Measurements from ENCODE around the gene ESYT1.

Gene ESYT1

DNA sequence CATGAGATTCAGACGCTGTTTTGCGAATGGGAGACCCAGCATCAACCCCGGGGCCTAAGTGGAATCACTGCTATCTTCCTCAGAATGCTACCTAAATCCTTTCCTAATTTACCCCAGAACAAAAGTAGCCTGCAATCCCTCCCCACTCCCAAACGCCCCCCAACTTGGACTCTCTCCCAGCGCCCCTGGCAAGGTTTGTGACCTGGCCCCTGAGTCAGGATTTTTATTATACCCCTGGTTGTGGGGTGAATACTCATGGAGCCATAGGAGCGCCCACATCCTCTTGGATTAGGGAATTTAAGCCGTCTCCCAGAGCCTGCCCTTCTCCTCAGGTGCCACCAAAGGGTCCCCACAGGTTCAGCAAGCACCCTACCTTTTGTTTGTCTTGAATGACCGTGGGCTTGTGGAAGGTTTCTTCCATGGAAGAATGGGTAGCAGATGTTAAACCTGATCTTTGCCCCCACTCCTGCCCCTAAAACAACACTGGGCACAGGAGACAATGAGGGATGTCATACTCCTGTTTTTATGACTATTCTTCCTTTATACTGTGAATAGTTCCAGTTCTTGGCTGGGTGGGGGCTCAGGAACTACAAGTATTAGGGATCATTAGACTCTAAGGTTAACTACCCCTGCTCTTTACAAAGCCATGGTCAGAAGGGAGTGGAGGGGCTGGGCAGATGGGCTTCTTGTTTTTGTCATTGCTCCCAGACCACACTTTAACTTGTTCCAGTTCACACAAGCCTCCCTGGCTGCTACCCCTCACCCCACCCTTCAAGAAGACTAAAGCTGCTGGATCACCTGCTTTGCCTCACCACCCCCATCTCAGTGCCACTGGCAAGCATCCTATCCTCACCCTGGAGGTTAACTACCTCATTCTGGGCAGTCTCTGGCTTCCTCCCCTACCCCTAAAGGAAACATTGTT is 24.9 kb downstream of the ESYT1 start:
- Histone ChIP-seq H3K9me3 (ENCODE audit: severe bottlenecking) (no peaks in the 10 kb centered on the region), H3K27ac (ENCODE audit: poor library complexity, severe bottlenecking) (peak overlapping the region; percentile 84), H3K4me1 (ENCODE audit: insufficient read depth, poor library complexity, severe bottlenecking) (no peaks in the 10 kb centered on the region), H3K4me3 (ENCODE audit: severe bottlenecking) (peak overlapping the region; percentile 46), H3K36me3 (ENCODE audit: low read depth) (no peaks in the 10 kb centered on the region), H3K27me3 (ENCODE audit: insufficient read depth, poor library complexity, severe bottlenecking) (no peaks in the 10 kb centered on the region)
- ATAC-seq (ENCODE audit: low read depth) (no peak; the same call in 2 of the 3 replicates), DNase-seq (ENCODE audit: low spot score) (no peak)
- TF ChIP-seq, protein P1, sequence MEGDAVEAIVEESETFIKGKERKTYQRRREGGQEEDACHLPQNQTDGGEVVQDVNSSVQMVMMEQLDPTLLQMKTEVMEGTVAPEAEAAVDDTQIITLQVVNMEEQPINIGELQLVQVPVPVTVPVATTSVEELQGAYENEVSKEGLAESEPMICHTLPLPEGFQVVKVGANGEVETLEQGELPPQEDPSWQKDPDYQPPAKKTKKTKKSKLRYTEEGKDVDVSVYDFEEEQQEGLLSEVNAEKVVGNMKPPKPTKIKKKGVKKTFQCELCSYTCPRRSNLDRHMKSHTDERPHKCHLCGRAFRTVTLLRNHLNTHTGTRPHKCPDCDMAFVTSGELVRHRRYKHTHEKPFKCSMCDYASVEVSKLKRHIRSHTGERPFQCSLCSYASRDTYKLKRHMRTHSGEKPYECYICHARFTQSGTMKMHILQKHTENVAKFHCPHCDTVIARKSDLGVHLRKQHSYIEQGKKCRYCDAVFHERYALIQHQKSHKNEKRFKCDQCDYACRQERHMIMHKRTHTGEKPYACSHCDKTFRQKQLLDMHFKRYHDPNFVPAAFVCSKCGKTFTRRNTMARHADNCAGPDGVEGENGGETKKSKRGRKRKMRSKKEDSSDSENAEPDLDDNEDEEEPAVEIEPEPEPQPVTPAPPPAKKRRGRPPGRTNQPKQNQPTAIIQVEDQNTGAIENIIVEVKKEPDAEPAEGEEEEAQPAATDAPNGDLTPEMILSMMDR (IDR thresholded peaks at IDR 0.05; ENCODE audit: poor library complexity, severe bottlenecking) = no peak

DNA sequence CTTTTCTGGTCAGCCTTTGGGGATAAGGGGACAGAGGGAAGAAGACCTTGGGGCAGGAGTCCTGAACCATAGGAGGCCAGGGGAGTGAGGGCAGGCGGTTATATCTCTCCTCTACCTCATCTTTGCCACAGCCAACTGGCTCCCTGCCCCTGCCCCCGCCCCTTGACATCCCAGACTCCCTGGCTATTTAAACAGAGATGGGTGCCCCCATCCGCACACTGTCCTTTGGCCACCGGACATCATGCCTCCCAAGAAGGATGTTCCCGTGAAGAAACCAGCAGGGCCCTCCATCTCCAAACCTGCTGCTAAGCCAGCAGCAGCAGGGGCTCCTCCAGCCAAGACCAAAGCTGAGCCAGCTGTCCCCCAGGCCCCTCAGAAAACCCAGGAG is 25.6 kb downstream of the ESYT1 start:
- H3K36me3 ChIP-seq (ENCODE audit: low read depth) = peaks cover 2% of the 10 kb centered on the region; the same call in 1 of the 2 replicates
- no peak for ATAC-seq (ENCODE audit: low read depth)
- H3K4me1 ChIP-seq (ENCODE audit: insufficient read depth, poor library complexity, severe bottlenecking) = no peaks in the 10 kb centered on the region
- DNase-seq (ENCODE audit: low spot score) = no peak
- no peak overlapping the region for H3K4me3 ChIP-seq (ENCODE audit: severe bottlenecking)
- H3K27ac ChIP-seq (ENCODE audit: poor library complexity, severe bottlenecking) = no peak overlapping the region
- TF ChIP-seq, protein P1 (IDR thresholded peaks at IDR 0.05; ENCODE audit: poor library complexity, severe bottlenecking) = no peak
- no peaks in the 10 kb centered on the region for H3K9me3 ChIP-seq (ENCODE audit: severe bottlenecking)
- H3K27me3 ChIP-seq (ENCODE audit: insufficient read depth, poor library complexity, severe bottlenecking) = no peaks in the 10 kb centered on the region

DNA sequence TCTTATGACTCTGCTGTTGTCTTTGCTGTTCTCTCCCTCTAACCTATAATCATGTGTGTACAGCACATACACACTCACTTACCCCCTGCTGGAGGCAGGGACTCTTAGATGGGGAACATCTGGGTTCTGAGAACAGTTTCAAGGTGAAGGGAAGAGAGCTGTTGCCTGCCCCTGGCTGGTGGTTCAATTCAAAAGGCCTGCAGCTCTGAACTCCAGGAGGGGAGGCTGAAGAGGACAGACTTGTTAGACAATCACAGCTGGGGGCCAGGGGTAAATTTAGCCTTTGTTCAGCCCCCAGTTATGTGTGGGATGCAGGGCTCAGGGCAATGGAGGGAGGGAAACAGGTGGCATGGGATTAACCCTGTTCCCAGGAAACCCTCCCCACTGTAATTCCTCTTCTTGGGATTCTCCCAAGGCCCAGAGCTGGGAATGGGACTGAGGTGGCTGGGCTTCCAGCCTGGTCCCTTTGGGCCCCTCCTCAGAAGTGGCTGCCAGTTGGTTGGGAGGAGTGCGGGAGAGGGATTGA is 26.2 kb downstream of the ESYT1 start:
- DNase-seq (ENCODE audit: low spot score) (no peak), ATAC-seq (ENCODE audit: low read depth) (no peak)
- no peaks in the 10 kb centered on the region for H3K27me3 ChIP-seq (ENCODE audit: insufficient read depth, poor library complexity, severe bottlenecking)
- no peaks in the 10 kb centered on the region for H3K9me3 ChIP-seq (ENCODE audit: severe bottlenecking)
- no peak overlapping the region for H3K4me3 ChIP-seq (ENCODE audit: severe bottlenecking)
- H3K27ac ChIP-seq (ENCODE audit: poor library complexity, severe bottlenecking) = no peak overlapping the region
- TF ChIP-seq, protein P1 (IDR thresholded peaks at IDR 0.05; ENCODE audit: poor library complexity, severe bottlenecking) = no peak
- H3K4me1 ChIP-seq (ENCODE audit: insufficient read depth, poor library complexity, severe bottlenecking) = no peaks in the 10 kb centered on the region
- peaks cover 8% of the 10 kb centered on the region for H3K36me3 ChIP-seq (ENCODE audit: low read depth)

DNA sequence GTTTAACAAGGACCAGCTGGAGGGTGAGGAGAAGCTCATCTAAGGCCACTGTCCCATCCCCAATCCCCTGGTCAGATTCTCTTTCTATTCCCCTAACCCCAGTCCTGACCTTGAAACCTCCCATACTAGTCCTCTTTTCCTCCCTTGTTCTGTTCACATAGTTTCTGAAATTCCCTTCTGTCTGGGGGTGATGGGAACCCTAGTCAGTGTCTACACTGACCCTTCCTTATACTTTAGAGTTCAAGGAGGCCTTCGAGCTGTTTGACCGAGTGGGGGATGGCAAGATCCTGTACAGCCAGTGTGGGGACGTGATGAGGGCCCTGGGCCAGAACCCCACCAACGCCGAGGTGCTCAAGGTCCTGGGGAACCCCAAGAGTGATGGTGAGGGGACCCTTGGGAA is 26.8 kb downstream of the ESYT1 start:
- Histone ChIP-seq H3K27ac (ENCODE audit: poor library complexity, severe bottlenecking) (no peak overlapping the region), H3K27me3 (ENCODE audit: insufficient read depth, poor library complexity, severe bottlenecking) (no peaks in the 10 kb centered on the region), H3K4me3 (ENCODE audit: severe bottlenecking) (no peak overlapping the region), H3K36me3 (ENCODE audit: low read depth) (peaks cover 13% of the 10 kb centered on the region), H3K4me1 (ENCODE audit: insufficient read depth, poor library complexity, severe bottlenecking) (peaks cover under 1% of the 10 kb centered on the region), H3K9me3 (ENCODE audit: severe bottlenecking) (no peaks in the 10 kb centered on the region)
- DNase-seq (ENCODE audit: low spot score) (no peak), ATAC-seq (ENCODE audit: low read depth) (no peak)
- TF ChIP-seq, protein P1 (IDR thresholded peaks at IDR 0.05; ENCODE audit: poor library complexity, severe bottlenecking) = no peak

All from RWPE2 (cell line).